Sigmoid colon (tissue), 4 donors: ENCODE results near the gene ARRDC2.
"Not testable (repeated sequence)": the region's sequence is repeated elsewhere in the genome, so short reads cannot be mapped to it uniquely, and the experiment has no call there.

ENCODE experiments used
- CTCF ChIP-seq, 4 experiments: fragments of 450-650 bp in 3 of 4; fragments of 200-600 bp in 1 of 4; IDR thresholded peaks; one replicate each; pipeline ENCODE4 v1.5.1; 2016 to 2019; ENCODE audit warnings: antibody characterized with exemption in 4 of 4, mild to moderate bottlenecking in 3 of 4, moderate library complexity in 2 of 4
- POLR2A ChIP-seq, 2 donors: fragments of 450-650 bp; IDR thresholded peaks; one replicate each; pipeline ENCODE4 v1.6.1; 2016; ENCODE audit warnings: antibody characterized with exemption in 2 of 2, mild to moderate bottlenecking in 2 of 2, moderate library complexity in 2 of 2
- POLR2AphosphoS5 ChIP-seq, 4 donors: sonication (generic); formaldehyde crosslinking; IDR thresholded peaks; one replicate each; pipeline ENCODE4 v1.6.1; 2017; ENCODE audit warnings: antibody characterized with exemption in 4 of 4

- not testable (repeated sequence) for TF ChIP-seq CTCF, POLR2A, POLR2AphosphoS5 (IDR thresholded peaks at IDR 0.05)
Observed at GRCh38 chr19:18032102-18032501, 24.1 kb downstream of the ARRDC2 start.
